GM12878 (cell line): Measurements from ENCODE around the gene BRSK2. TPM values are rescaled to one million over a fixed set of nuclear protein-coding genes. Genes with fewer than 3 reads are reported as not detected.
A peak's percentile ranks its signal among the peaks of the same experiment; 100 is the strongest.

Experiments
- ATAC-seq: fragments of 200-7000 bp; cut with Tn5 transposase; 3 replicates; pipeline ENCODE4 v1.9.1; 2020; ENCODE audit warnings: mild to moderate bottlenecking, moderate library complexity
- BruUV-seq: library from RNA; stranded (reverse); fragments of 400-500 nt; replicated peaks from 2 replicates; lab custom pipeline; 2021; lab: Mats Ljungman, UMichigan
- CTCF ChIA-PET: fragments of 300-600 bp; sonication (Branson Sonifier 250); formaldehyde crosslinking; extraction: SDS; loops from one replicate; lab custom pipeline; 2021; ENCODE audit warnings: inconsistent platforms; lab: Yijun Ruan, JAX
- POLR2A ChIA-PET: fragments of 350-600 bp; formaldehyde crosslinking; extraction: SDS; loops from one replicate; lab custom pipeline; 2021; ENCODE audit warnings: inconsistent platforms; lab: Charles Lee
- RAD21 ChIA-PET: fragments of 300-600 bp; sonication (Branson Sonifier 250); formaldehyde crosslinking; loops from one replicate; lab custom pipeline; 2023; ENCODE audit warnings: antibody characterized with exemption; ENCODE audit not compliant: unreplicated experiment; lab: Charles Lee
- SMC1A ChIA-PET: fragments of 300-600 bp; sonication (Branson Sonifier 250); formaldehyde crosslinking; loops from one replicate; lab custom pipeline; 2023; ENCODE audit not compliant: unreplicated experiment, uncharacterized antibody; lab: Charles Lee
- DNase-seq: peaks from one replicate; pipeline ENCODE4 v3.0.0-alpha.2; 2011; ENCODE audit warnings: low read depth, low spot score
- FAIRE-seq: peaks from 3 replicates; lab custom pipeline; 2011; peaks lifted over from hg19 to GRCh38; lab: Jason Lieb, UNC
- H2AFZ ChIP-seq: 2 replicates; pipeline ENCODE4 v1.6.0; 2011; ENCODE audit warnings: low read depth, low read length, control low read depth; ENCODE audit not compliant: control insufficient read depth
- H3K27ac ChIP-seq: 2 replicates; pipeline ENCODE4 v1.5.1; 2011; ENCODE audit warnings: control low read depth; ENCODE audit not compliant: control insufficient read depth, insufficient read depth
- H3K27me3 ChIP-seq, 2 experiments: replicated peaks in 1 of 2; 2 replicates each; pipeline versions ENCODE4 v1.6.0 to v1.6.1; 2011; ENCODE audit warnings: low read length in 1 of 2; ENCODE audit not compliant: control insufficient read depth in 2 of 2, insufficient read depth in 2 of 2
- H3K36me3 ChIP-seq, 2 experiments: 2 replicates each; pipeline ENCODE4 v1.5.1; 2011; ENCODE audit warnings: low read length in 1 of 2; ENCODE audit not compliant: control insufficient read depth in 2 of 2, insufficient read depth in 2 of 2
- H3K4me1 ChIP-seq: 2 replicates; pipeline ENCODE4 v1.6.1; 2011; ENCODE audit warnings: mild to moderate bottlenecking, low read length, moderate library complexity, mixed read lengths; ENCODE audit not compliant: control insufficient read depth, insufficient read depth
- H3K4me2 ChIP-seq: 2 replicates; pipeline ENCODE4 v1.6.0; 2011; ENCODE audit warnings: control low read depth; ENCODE audit not compliant: control insufficient read depth, insufficient read depth
- H3K4me3 ChIP-seq: fragments of 200-600 bp; sonication (generic); 2 replicates; pipeline ENCODE4 v1.5.1; 2016
- H3K79me2 ChIP-seq: 2 replicates; pipeline ENCODE4 v1.6.0; 2011; ENCODE audit warnings: low read length; ENCODE audit not compliant: control insufficient read depth, insufficient read depth
- H3K9ac ChIP-seq: 2 replicates; pipeline ENCODE4 v1.8.0; 2011; ENCODE audit warnings: low read length, control low read depth, mixed read lengths; ENCODE audit not compliant: control insufficient read depth, insufficient read depth
- H3K9me3 ChIP-seq: replicated peaks from 3 replicates; pipeline ENCODE4 v1.5.1; 2011; ENCODE audit warnings: mild to moderate bottlenecking, low read length; ENCODE audit not compliant: control insufficient read depth, insufficient read depth
- H4K20me1 ChIP-seq: 2 replicates; pipeline ENCODE4 v1.6.0; 2011; ENCODE audit not compliant: control insufficient read depth, insufficient read depth
- BCLAF1 ChIP-seq: fragments of 450-650 bp; IDR thresholded peaks from 2 replicates; pipeline ENCODE4 v1.6.1; 2017; ENCODE audit warnings: antibody characterized with exemption, mild to moderate bottlenecking, moderate library complexity
- FOS ChIP-seq: IDR thresholded peaks from 3 replicates; pipeline ENCODE4 v1.6.1; 2011; ENCODE audit warnings: borderline replicate concordance; ENCODE audit not compliant: insufficient read length; ENCODE audit errors: extremely low read depth
- GATAD2B ChIP-seq: fragments of 450-650 bp; conservative IDR thresholded peaks from 2 replicates; pipeline ENCODE4 v1.6.1; 2017; ENCODE audit warnings: low read depth, mild to moderate bottlenecking, moderate library complexity
- HDAC6 ChIP-seq: fragments of 200-600 bp; sonication (generic); IDR thresholded peaks from one replicate; pipeline ENCODE4 v1.8.0; 2017; ENCODE audit warnings: antibody characterized with exemption; ENCODE audit not compliant: unreplicated experiment
- IKZF1 ChIP-seq: fragments of 450-650 bp; conservative IDR thresholded peaks from 2 replicates; pipeline ENCODE4 v1.6.1; 2017; ENCODE audit warnings: antibody characterized with exemption, mild to moderate bottlenecking
- NR2F1 ChIP-seq: fragments of 450-650 bp; conservative IDR thresholded peaks from 2 replicates; pipeline ENCODE4 v1.6.1; 2017; ENCODE audit warnings: mild to moderate bottlenecking
- RCOR1 ChIP-seq: conservative IDR thresholded peaks from 2 replicates; pipeline ENCODE4 v1.6.1; 2012; ENCODE audit warnings: low read depth, low read length, improper control_type of control experiment
- SIX5 ChIP-seq: IDR thresholded peaks from 2 replicates; pipeline ENCODE4 v1.6.1; 2011; ENCODE audit warnings: mild to moderate bottlenecking, low read depth, low read length, moderate library complexity; ENCODE audit not compliant: severe bottlenecking
- SMAD1 ChIP-seq: fragments of 450-650 bp; IDR thresholded peaks from 2 replicates; pipeline ENCODE4 v1.6.1; 2018; ENCODE audit warnings: mild to moderate bottlenecking, low read depth; ENCODE audit not compliant: partially characterized antibody
- TARDBP ChIP-seq: IDR thresholded peaks from 2 replicates; pipeline ENCODE4 v1.6.1; 2016; ENCODE audit warnings: borderline replicate concordance
- TCF7 ChIP-seq: IDR thresholded peaks from 2 replicates; pipeline ENCODE4 v1.6.1; 2014; ENCODE audit warnings: antibody characterized with exemption, borderline replicate concordance
- WGBS: methylation state at CpG from one replicate; pipeline ENCODE4 v1.1.6; 2016; ENCODE audit warnings: low lambda C conversion rate; ENCODE audit not compliant: insufficient replicate concordance, insufficient coverage; ENCODE audit errors: missing lambda C conversion rate; 5-methylcytosine and 5-hydroxymethylcytosine counted together
- in situ Hi-C: fragments of 300-500 bp; cut with MboI; formaldehyde crosslinking; loops from 9 replicates; pipeline ENCODE4 v1.14.3; 2018; ENCODE audit warnings: mixed read lengths
- intact Hi-C: fragments of 100-400 bp; cut with micrococcal nuclease; formaldehyde crosslinking; loops from one replicate; pipeline ENCODE4 v1.14.2; 2022; ENCODE audit not compliant: unreplicated experiment
- polyA plus RNA-seq, 11 experiments: library from polyadenylated mRNA; depleted of rRNA in 4 of 11; unstranded in 6 of 11; stranded (reverse) in 5 of 11; fragments of >200 nt; fragmentation: Nextera tagmentation in 4 of 11; fragmentation: Illumina TruSeq in 1 of 11; extraction: Ambion mirVana in 4 of 11; extraction: Trizol in 1 of 11; gene quantifications; 1 replicate in 1 of 11; 2 replicates in 10 of 11; pipeline versions ENCODE4 v1.2.1 to v1.2.3, GENCODE V29; 2011 to 2016; ENCODE audit warnings: inconsistent platforms in 2 of 11, missing spikeins in 2 of 11, low read depth in 1 of 11
- total RNA-seq, 4 experiments: library from RNA; depleted of rRNA in 3 of 4; stranded (reverse); fragments of >200 nt in 3 of 4; fragmentation: Illumina TruSeq in 1 of 4; extraction: Trizol in 1 of 4; gene quantifications; 2 replicates each; pipeline versions ENCODE4 v1.2.1 to v1.2.3, GENCODE V29; 2013 to 2021
- TF ChIP-seq, protein P1 (sequence below): fragments of 450-650 bp; IDR thresholded peaks from 2 replicates; pipeline ENCODE4 v1.6.1; 2017; ENCODE audit warnings: mild to moderate bottlenecking
- TF ChIP-seq, protein P2 (sequence below): fragments of 450-650 bp; IDR thresholded peaks from 2 replicates; pipeline ENCODE4 v1.6.1; 2014; ENCODE audit warnings: mild to moderate bottlenecking

Gene BRSK2
- total and polyA plus RNA-seq, 10 of the 15 experiments (the other 5 are each of a cell fraction or from before 2014, with no cell fraction given): 0.13 TPM; not detected in 9

DNA sequence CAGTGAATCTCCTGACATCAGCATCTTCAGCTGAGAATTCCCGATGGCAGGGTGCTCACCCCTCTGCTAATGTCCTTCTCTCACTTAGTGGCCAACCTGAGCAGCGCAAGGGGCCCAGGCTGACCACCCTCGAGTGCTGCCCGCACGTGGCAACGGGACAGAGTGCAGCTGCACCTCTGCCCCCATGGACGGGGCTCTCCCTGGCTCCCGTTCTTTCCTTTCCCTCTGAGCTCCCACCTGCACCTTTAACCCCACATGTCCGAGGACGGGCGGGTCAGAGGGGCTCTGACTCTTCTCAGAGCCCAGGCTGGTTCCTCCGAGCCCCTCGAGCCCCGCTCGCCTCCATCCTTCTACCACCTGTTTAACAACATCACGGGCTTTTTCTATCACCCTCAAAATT lies 77.0 kb downstream of the BRSK2 start:
- H3K79me2 ChIP-seq: no peaks in the 10 kb centered on the region
- H3K4me2 ChIP-seq: no peak overlapping the region
- ChIA-PET CTCF (no interaction called here), POLR2A (no interaction called here), RAD21 (no interaction called here), SMC1A (interaction anchor here (0.8 to 1.2 kb wide), 2 partner anchors 14 to 108 kb away, joined by 3 read pairs; no protein-coding TSS in a partner anchor)
- BruUV-seq: TSS peak; percentile 34
- H3K27me3 ChIP-seq: no peaks in the 10 kb centered on the region
- H4K20me1 ChIP-seq: no peaks in the 10 kb centered on the region
- WGBS: 94% methylated on average over 16 of the region's 16 CpGs
- no peaks in the 10 kb centered on the region for H3K4me1 ChIP-seq
- H3K4me3 ChIP-seq: no peak overlapping the region
- H2AFZ ChIP-seq: no peak overlapping the region
- TF ChIP-seq FOS (no peak), GATAD2B (no peak)
- TF ChIP-seq, protein P1, sequence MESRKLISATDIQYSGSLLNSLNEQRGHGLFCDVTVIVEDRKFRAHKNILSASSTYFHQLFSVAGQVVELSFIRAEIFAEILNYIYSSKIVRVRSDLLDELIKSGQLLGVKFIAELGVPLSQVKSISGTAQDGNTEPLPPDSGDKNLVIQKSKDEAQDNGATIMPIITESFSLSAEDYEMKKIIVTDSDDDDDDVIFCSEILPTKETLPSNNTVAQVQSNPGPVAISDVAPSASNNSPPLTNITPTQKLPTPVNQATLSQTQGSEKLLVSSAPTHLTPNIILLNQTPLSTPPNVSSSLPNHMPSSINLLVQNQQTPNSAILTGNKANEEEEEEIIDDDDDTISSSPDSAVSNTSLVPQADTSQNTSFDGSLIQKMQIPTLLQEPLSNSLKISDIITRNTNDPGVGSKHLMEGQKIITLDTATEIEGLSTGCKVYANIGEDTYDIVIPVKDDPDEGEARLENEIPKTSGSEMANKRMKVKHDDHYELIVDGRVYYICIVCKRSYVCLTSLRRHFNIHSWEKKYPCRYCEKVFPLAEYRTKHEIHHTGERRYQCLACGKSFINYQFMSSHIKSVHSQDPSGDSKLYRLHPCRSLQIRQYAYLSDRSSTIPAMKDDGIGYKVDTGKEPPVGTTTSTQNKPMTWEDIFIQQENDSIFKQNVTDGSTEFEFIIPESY: no peak
- ATAC-seq: no peak
- H3K9me3 ChIP-seq: no peaks in the 10 kb centered on the region; the same call in 2 of the 3 replicates
- no peak for FAIRE-seq
- H3K27ac ChIP-seq: no peak overlapping the region
- DNase-seq: no peak
- in situ Hi-C loops: no loop called here
- no peak overlapping the region for H3K9ac ChIP-seq
- intact Hi-C loops: no loop called here
- peaks cover 0 to 3% of the 10 kb centered on the region in 2 experiments; a peak in 2 of 4 replicates for H3K36me3 ChIP-seq

DNA sequence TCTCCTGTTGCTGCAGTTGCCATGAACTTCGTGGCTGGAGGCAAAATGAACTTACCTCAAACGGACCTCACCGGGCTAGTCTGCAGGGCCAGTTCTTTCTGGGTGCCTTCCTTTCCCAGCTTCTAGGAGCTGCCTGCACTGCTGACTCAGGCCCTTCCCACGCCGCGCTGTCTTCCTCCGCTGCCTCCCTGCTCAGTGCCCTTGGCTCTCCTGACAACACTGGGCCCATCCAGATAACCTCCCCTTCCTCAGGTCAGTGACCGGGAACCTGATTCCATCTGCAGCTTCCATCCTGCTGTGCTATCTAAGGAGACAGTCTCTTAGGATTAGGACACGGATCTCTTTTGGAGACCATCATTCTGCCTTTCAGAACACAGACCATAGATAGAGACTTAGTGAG lies 77.5 kb downstream of the BRSK2 start:
- FAIRE-seq (no peak), ATAC-seq (no peak), DNase-seq (no peak)
- SMC1A ChIA-PET: no interaction called here
- peaks cover 0 to 3% of the 10 kb centered on the region in 2 experiments; a peak in 2 of 4 replicates for H3K36me3 ChIP-seq
- POLR2A ChIA-PET: no interaction called here
- no peak overlapping the region for H2AFZ ChIP-seq
- no peak overlapping the region for H3K4me3 ChIP-seq
- intact Hi-C loops: no loop called here
- H3K9me3 ChIP-seq: no peaks in the 10 kb centered on the region; the same call in 2 of the 3 replicates
- no peak overlapping the region for H3K4me2 ChIP-seq
- no peaks in the 10 kb centered on the region for H3K27me3 ChIP-seq
- H4K20me1 ChIP-seq: no peaks in the 10 kb centered on the region
- H3K27ac ChIP-seq: no peak overlapping the region
- no TSS peak for BruUV-seq
- in situ Hi-C loops: no loop called here
- CTCF ChIA-PET: interaction anchor here (0.7 kb wide), 1 partner anchor 492 kb away, joined by 3 read pairs; no protein-coding TSS in a partner anchor
- no peaks in the 10 kb centered on the region for H3K79me2 ChIP-seq
- WGBS: 91% methylated on average over 9 of the region's 9 CpGs
- RAD21 ChIA-PET: no interaction called here
- no peak overlapping the region for H3K9ac ChIP-seq
- H3K4me1 ChIP-seq: no peaks in the 10 kb centered on the region
- TF ChIP-seq TARDBP (no peak), IKZF1 (no peak), NR2F1 (no peak), TCF7 (no peak), BCLAF1 (no peak), HDAC6 (no peak), SIX5 (no peak), SMAD1 (no peak), RCOR1 (no peak)
- TF ChIP-seq, protein P2, sequence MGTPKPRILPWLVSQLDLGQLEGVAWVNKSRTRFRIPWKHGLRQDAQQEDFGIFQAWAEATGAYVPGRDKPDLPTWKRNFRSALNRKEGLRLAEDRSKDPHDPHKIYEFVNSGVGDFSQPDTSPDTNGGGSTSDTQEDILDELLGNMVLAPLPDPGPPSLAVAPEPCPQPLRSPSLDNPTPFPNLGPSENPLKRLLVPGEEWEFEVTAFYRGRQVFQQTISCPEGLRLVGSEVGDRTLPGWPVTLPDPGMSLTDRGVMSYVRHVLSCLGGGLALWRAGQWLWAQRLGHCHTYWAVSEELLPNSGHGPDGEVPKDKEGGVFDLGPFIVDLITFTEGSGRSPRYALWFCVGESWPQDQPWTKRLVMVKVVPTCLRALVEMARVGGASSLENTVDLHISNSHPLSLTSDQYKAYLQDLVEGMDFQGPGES: no peak
